ENCODE data around the gene FES.
A peak's percentile ranks its signal among the peaks of the same experiment; 100 is the strongest.

Gene FES

DNA sequence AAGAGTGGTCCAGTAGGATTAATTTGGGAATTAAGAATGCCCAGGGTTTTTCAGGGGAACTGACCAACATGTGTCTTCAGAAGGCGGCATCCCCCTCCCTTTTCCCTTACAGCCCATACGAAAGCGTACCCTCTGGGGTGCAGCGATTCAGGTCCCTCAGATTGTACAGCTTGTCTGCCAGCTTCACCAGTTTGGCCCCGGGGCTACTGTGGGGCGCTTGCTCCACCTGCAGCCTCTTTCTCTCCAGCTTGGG lies 47.2 kb downstream of the FES start:
- TF ChIP-seq CTCF (conservative IDR thresholded peaks at IDR 0.05; ENCODE audit: control insufficient read depth, insufficient read depth, low read depth, low read length) = no peak
- H3K4me3 ChIP-seq (ENCODE audit: control insufficient read depth, low read depth, low read length) = peak overlapping the region; percentile 83
- no peak for DNase-seq (ENCODE audit: low read depth)

- peak; percentile 64 for TF ChIP-seq CTCF (conservative IDR thresholded peaks at IDR 0.05; ENCODE audit: control insufficient read depth, insufficient read depth, low read depth, low read length)
- peak; percentile 76 for DNase-seq (ENCODE audit: low read depth)
- peak within 1 kb of the TSS; percentile 83 for H3K4me3 ChIP-seq (ENCODE audit: control insufficient read depth, low read depth, low read length)
Observed at GRCh38 chr15:90931828-90932659, 47.7 kb downstream of the FES start, which contains the start of gene HDDC3. Gene HDDC3, minus strand, starts transcription at chr15:90932549. Its CDS starts 9 bp downstream, at chr15:90932540.

DNA sequence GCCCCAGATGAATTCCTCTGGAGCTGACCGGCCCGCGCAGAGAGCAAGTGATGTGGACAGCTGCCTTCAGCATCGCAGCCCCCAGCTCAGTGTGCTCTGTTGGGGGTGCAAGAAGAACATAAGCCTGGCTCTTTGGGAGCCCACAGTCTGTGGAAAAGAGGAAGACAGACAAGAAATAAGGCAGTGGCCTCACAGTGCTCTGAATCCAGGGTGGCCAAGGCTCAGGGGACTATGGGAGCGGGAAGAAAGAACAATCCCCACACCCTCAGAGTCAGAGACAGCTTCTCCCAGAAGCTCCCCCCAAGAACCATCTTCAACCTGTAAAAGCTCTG lies 48.3 kb downstream of the FES start:
- DNase-seq (ENCODE audit: low read depth) = no peak
- no peak overlapping the region for H3K4me3 ChIP-seq (ENCODE audit: control insufficient read depth, low read depth, low read length)
- TF ChIP-seq CTCF (conservative IDR thresholded peaks at IDR 0.05; ENCODE audit: control insufficient read depth, insufficient read depth, low read depth, low read length) = no peak

DNA sequence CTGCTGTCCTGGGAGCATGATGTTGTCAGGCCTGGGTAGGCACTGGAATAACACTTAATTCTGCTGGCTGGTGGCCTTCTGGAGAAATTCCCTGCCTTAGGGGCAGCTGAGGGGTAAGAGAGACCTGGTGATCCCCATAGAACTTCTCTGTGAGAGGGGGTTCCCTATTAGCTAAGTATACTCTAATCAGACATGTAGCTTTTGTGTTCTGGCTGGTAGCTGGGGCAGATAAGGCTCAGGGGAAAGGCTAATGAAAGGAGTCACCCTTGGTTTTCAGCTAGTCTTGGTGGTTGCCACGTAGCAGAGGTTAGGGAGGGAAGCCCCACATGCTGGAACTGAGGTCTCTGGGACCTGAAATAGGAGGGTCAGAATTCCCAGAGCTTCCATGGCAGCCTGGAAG lies 49.0 kb downstream of the FES start:
- no peak for DNase-seq (ENCODE audit: low read depth)
- no peak overlapping the region for H3K4me3 ChIP-seq (ENCODE audit: control insufficient read depth, low read depth, low read length)
- TF ChIP-seq CTCF (conservative IDR thresholded peaks at IDR 0.05; ENCODE audit: control insufficient read depth, insufficient read depth, low read depth, low read length) = no peak

- H3K4me3 ChIP-seq (ENCODE audit: control insufficient read depth, low read depth, low read length) = peak overlapping the region; percentile 77
- peak; percentile 86 for TF ChIP-seq CTCF (conservative IDR thresholded peaks at IDR 0.05; ENCODE audit: control insufficient read depth, insufficient read depth, low read depth, low read length)
- peak; percentile 80 for DNase-seq (ENCODE audit: low read depth)
Observed at GRCh38 chr15:90934256-90934948, 50.1 kb downstream of the FES start.

DNA sequence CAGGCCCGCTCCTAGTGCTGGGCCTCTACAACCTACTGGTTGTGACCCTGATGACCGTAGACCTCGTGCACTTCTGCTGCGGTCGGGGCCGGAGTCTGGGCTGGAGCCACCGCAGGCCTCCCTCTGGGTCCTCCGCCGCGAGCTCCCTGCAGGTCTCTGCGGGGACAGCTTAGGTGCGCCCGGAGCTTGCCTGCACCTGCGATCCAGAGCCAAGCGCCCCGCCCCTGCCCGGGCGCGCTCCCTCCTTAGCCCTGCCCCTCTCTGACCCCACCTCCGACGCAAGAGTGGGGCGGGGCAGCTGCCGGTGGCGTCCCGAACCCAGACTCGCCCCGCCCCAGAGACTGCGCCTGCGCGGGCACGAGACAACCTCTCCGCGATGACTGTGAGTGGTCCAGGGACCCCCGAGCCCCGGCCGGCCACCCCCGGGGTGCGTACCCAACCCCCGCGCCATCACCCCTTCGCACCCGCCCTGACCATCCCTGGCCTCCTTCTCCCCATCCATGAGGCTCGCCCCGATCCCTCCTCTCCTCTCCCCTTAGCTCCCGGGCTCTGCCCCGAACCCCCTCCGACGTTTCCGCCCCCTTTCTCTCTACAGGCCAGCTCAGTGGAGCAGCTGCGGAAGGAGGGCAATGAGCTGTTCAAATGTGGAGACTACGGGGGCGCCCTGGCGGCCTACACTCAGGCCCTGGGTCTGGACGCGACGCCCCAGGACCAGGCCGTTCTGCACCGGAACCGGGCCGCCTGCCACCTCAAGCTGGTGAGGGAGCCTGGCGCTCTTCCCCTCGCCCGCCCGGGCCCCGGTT lies 50.8 kb downstream of the FES start, which contains the start of gene UNC45A:
UNC45A (plus strand) TSS at position 337 of the 803 bp plus-strand sequence; CDS start at position 377, 40 bp downstream.
- peak within 1 kb of the TSS; percentile 77 for H3K4me3 ChIP-seq (ENCODE audit: control insufficient read depth, low read depth, low read length)
- DNase-seq (ENCODE audit: low read depth) = peak; percentile 78
- TF ChIP-seq CTCF (conservative IDR thresholded peaks at IDR 0.05; ENCODE audit: control insufficient read depth, insufficient read depth, low read depth, low read length) = no peak
